ENCODE results near the gene PRKAR2A. TPM values are rescaled to one million over a fixed set of nuclear protein-coding genes. Genes with fewer than 3 reads are reported as not detected.
"Not testable (repeated sequence)": the region's sequence is repeated elsewhere in the genome, so short reads cannot be mapped to it uniquely, and the experiment has no call there.

Gene PRKAR2A
- total and polyA plus RNA-seq, 2 donors, result 7.5 to 8.0 TPM

- Histone ChIP-seq H3K36me3 (ENCODE audit: control insufficient read depth in 2 of 2, insufficient read depth in 2 of 2, low read length in 1 of 2) (peaks cover 2 to 5% of the 10 kb centered on the region in 2 donors), H3K9me3 (ENCODE audit: control insufficient read depth in 2 of 2, insufficient read depth in 1 of 2, low read length in 1 of 2) (no peaks in the 10 kb centered on the region), H3K27me3 (ENCODE audit: control insufficient read depth in 2 of 2, insufficient read depth in 1 of 2, low read length in 1 of 2) (peaks cover 5 to 15% of the 10 kb centered on the region in 2 donors), H3K4me3 (ENCODE audit: low read length in 2 of 2) (no peak overlapping the region), H3K4me1 (ENCODE audit: control insufficient read depth in 2 of 2, insufficient read depth in 2 of 2, low read length in 2 of 2) (peaks cover 4 to 6% of the 10 kb centered on the region in 2 donors), H3K27ac (ENCODE audit: low read depth in 1 of 2, low read length in 1 of 2) (no peak overlapping the region)
- WGBS, result 86% methylated on average over 3 of the region's 3 CpGs
- DNase-seq (ENCODE audit: low read depth in 6 of 9, low spot score in 9 of 9), result peak in 1 of 9 donors; percentile 15
Observed at GRCh38 chr3:48851407-48851806, 3.7 kb upstream of the PRKAR2A start.

GRCh38 chr3:48848816-48849515 lies 1.3 kb upstream of the PRKAR2A start:
- no peak for DNase-seq (ENCODE audit: low read depth in 6 of 9, low spot score in 9 of 9)
- Histone ChIP-seq H3K4me1 (ENCODE audit: control insufficient read depth in 2 of 2, insufficient read depth in 2 of 2, low read length in 2 of 2) (peaks cover 5 to 6% of the 10 kb centered on the region in 2 donors), H3K27me3 (ENCODE audit: control insufficient read depth in 2 of 2, insufficient read depth in 1 of 2, low read length in 1 of 2) (peaks cover 5 to 16% of the 10 kb centered on the region in 2 donors), H3K9me3 (ENCODE audit: control insufficient read depth in 2 of 2, insufficient read depth in 1 of 2, low read length in 1 of 2) (no peaks in the 10 kb centered on the region), H3K36me3 (ENCODE audit: control insufficient read depth in 2 of 2, insufficient read depth in 2 of 2, low read length in 1 of 2) (no peaks in the 10 kb centered on the region), H3K4me3 (ENCODE audit: low read length in 2 of 2) (no peak overlapping the region), H3K27ac (ENCODE audit: low read depth in 1 of 2, low read length in 1 of 2) (no peak overlapping the region)
- WGBS, result 98% methylated on average over 8 of the region's 8 CpGs

GRCh38 chr3:48847053-48847503 lies 596 bp downstream of the PRKAR2A start:
- Histone ChIP-seq H3K4me3 (ENCODE audit: low read length in 2 of 2) (peak overlapping the region; percentile 55 to 71), H3K27ac (ENCODE audit: low read depth in 1 of 2, low read length in 1 of 2) (peak overlapping the region; percentile 43 to 81), H3K27me3 (ENCODE audit: control insufficient read depth in 2 of 2, insufficient read depth in 1 of 2, low read length in 1 of 2) (peaks cover 5 to 16% of the 10 kb centered on the region in 2 donors), H3K36me3 (ENCODE audit: control insufficient read depth in 2 of 2, insufficient read depth in 2 of 2, low read length in 1 of 2) (no peaks in the 10 kb centered on the region), H3K9me3 (ENCODE audit: control insufficient read depth in 2 of 2, insufficient read depth in 1 of 2, low read length in 1 of 2) (no peaks in the 10 kb centered on the region), H3K4me1 (ENCODE audit: control insufficient read depth in 2 of 2, insufficient read depth in 2 of 2, low read length in 2 of 2) (peaks cover 2 to 4% of the 10 kb centered on the region in 2 donors)
- under 1% methylated on average over 42 of the region's 42 CpGs for WGBS
- peak in 7 of 9 donors; percentile 8 to 57 (median 26) for DNase-seq (ENCODE audit: low read depth in 6 of 9, low spot score in 9 of 9)

GRCh38 chr3:48845170-48845569 lies 2.5 kb downstream of the PRKAR2A start:
- peaks cover 2 to 4% of the 10 kb centered on the region in 2 donors for H3K4me1 ChIP-seq (ENCODE audit: control insufficient read depth in 2 of 2, insufficient read depth in 2 of 2, low read length in 2 of 2)
- peaks cover 5 to 16% of the 10 kb centered on the region in 2 donors for H3K27me3 ChIP-seq (ENCODE audit: control insufficient read depth in 2 of 2, insufficient read depth in 1 of 2, low read length in 1 of 2)
- H3K27ac ChIP-seq (ENCODE audit: low read depth in 1 of 2, low read length in 1 of 2), result no peak overlapping the region
- no peak overlapping the region for H3K4me3 ChIP-seq (ENCODE audit: low read length in 2 of 2)
- no peak for DNase-seq (ENCODE audit: low read depth in 6 of 9, low spot score in 9 of 9)
- H3K36me3 ChIP-seq (ENCODE audit: control insufficient read depth in 2 of 2, insufficient read depth in 2 of 2, low read length in 1 of 2), result no peaks in the 10 kb centered on the region
- 93% methylated on average over 2 of the region's 2 CpGs for WGBS
- no peaks in the 10 kb centered on the region for H3K9me3 ChIP-seq (ENCODE audit: control insufficient read depth in 2 of 2, insufficient read depth in 1 of 2, low read length in 1 of 2)

- DNase-seq (ENCODE audit: low read depth in 6 of 9, low spot score in 9 of 9), result no peak
- Histone ChIP-seq H3K36me3 (ENCODE audit: control insufficient read depth in 2 of 2, insufficient read depth in 2 of 2, low read length in 1 of 2) (no peaks in the 10 kb centered on the region), H3K27ac (ENCODE audit: low read depth in 1 of 2, low read length in 1 of 2) (no peak overlapping the region), H3K4me3 (ENCODE audit: low read length in 2 of 2) (no peak overlapping the region), H3K4me1 (ENCODE audit: control insufficient read depth in 2 of 2, insufficient read depth in 2 of 2, low read length in 2 of 2) (no peaks in the 10 kb centered on the region), H3K9me3 (ENCODE audit: control insufficient read depth in 2 of 2, insufficient read depth in 1 of 2, low read length in 1 of 2) (no peaks in the 10 kb centered on the region), H3K27me3 (ENCODE audit: control insufficient read depth in 2 of 2, insufficient read depth in 1 of 2, low read length in 1 of 2) (no peaks in the 10 kb centered on the region)
- 98% methylated on average over 2 of the region's 2 CpGs for WGBS
Observed at GRCh38 chr3:48837163-48837562, 10.5 kb downstream of the PRKAR2A start.

GRCh38 chr3:48835650-48836366 lies 11.9 kb downstream of the PRKAR2A start:
- H3K4me1 ChIP-seq (ENCODE audit: control insufficient read depth in 2 of 2, insufficient read depth in 2 of 2, low read length in 2 of 2), result no peaks in the 10 kb centered on the region
- no peak overlapping the region for H3K27ac ChIP-seq (ENCODE audit: low read depth in 1 of 2, low read length in 1 of 2)

GRCh38 chr3:48832684-48833083 lies 15.0 kb downstream of the PRKAR2A start:
- H3K27ac ChIP-seq (ENCODE audit: low read depth in 1 of 2, low read length in 1 of 2), result no peak overlapping the region
- no peak for DNase-seq (ENCODE audit: low read depth in 6 of 9, low spot score in 9 of 9)
- no peaks in the 10 kb centered on the region for H3K4me1 ChIP-seq (ENCODE audit: control insufficient read depth in 2 of 2, insufficient read depth in 2 of 2, low read length in 2 of 2)
- H3K4me3 ChIP-seq (ENCODE audit: low read length in 2 of 2), result no peak overlapping the region
- no peaks in the 10 kb centered on the region for H3K36me3 ChIP-seq (ENCODE audit: control insufficient read depth in 2 of 2, insufficient read depth in 2 of 2, low read length in 1 of 2)
- H3K9me3 ChIP-seq (ENCODE audit: control insufficient read depth in 2 of 2, insufficient read depth in 1 of 2, low read length in 1 of 2), result no peaks in the 10 kb centered on the region
- H3K27me3 ChIP-seq (ENCODE audit: control insufficient read depth in 2 of 2, insufficient read depth in 1 of 2, low read length in 1 of 2), result no peaks in the 10 kb centered on the region

More at GRCh38 chr3:48835650-48836366, 11.9 kb downstream of the PRKAR2A start:
- no peaks in the 10 kb centered on the region for H3K9me3 ChIP-seq (ENCODE audit: control insufficient read depth in 2 of 2, insufficient read depth in 1 of 2, low read length in 1 of 2)
- H3K27me3 ChIP-seq (ENCODE audit: control insufficient read depth in 2 of 2, insufficient read depth in 1 of 2, low read length in 1 of 2), result no peaks in the 10 kb centered on the region
- 98% methylated on average over 11 of the region's 11 CpGs for WGBS
- DNase-seq (ENCODE audit: low read depth in 6 of 9, low spot score in 9 of 9), result no peak
- no peaks in the 10 kb centered on the region for H3K36me3 ChIP-seq (ENCODE audit: control insufficient read depth in 2 of 2, insufficient read depth in 2 of 2, low read length in 1 of 2)
- H3K4me3 ChIP-seq (ENCODE audit: low read length in 2 of 2), result no peak overlapping the region

GRCh38 chr3:48830715-48831114 lies 17.0 kb downstream of the PRKAR2A start:
- H3K27ac ChIP-seq (ENCODE audit: low read depth in 1 of 2, low read length in 1 of 2), result no peak overlapping the region
- no peak overlapping the region for H3K4me3 ChIP-seq (ENCODE audit: low read length in 2 of 2)
- H3K4me1 ChIP-seq (ENCODE audit: control insufficient read depth in 2 of 2, insufficient read depth in 2 of 2, low read length in 2 of 2), result no peaks in the 10 kb centered on the region
- no peaks in the 10 kb centered on the region for H3K36me3 ChIP-seq (ENCODE audit: control insufficient read depth in 2 of 2, insufficient read depth in 2 of 2, low read length in 1 of 2)
- 96% methylated on average over 6 of the region's 6 CpGs for WGBS
- no peaks in the 10 kb centered on the region for H3K9me3 ChIP-seq (ENCODE audit: control insufficient read depth in 2 of 2, insufficient read depth in 1 of 2, low read length in 1 of 2)
- no peaks in the 10 kb centered on the region for H3K27me3 ChIP-seq (ENCODE audit: control insufficient read depth in 2 of 2, insufficient read depth in 1 of 2, low read length in 1 of 2)
- DNase-seq (ENCODE audit: low read depth in 6 of 9, low spot score in 9 of 9), result no peak

- H3K9me3 ChIP-seq (ENCODE audit: control insufficient read depth in 2 of 2, insufficient read depth in 1 of 2, low read length in 1 of 2); H3K27ac ChIP-seq (ENCODE audit: low read depth in 1 of 2, low read length in 1 of 2); H3K36me3 ChIP-seq (ENCODE audit: control insufficient read depth in 2 of 2, insufficient read depth in 2 of 2, low read length in 1 of 2); H3K27me3 ChIP-seq (ENCODE audit: control insufficient read depth in 2 of 2, insufficient read depth in 1 of 2, low read length in 1 of 2); H3K4me1 ChIP-seq (ENCODE audit: control insufficient read depth in 2 of 2, insufficient read depth in 2 of 2, low read length in 2 of 2); H3K4me3 ChIP-seq (ENCODE audit: low read length in 2 of 2); DNase-seq (ENCODE audit: low read depth in 6 of 9, low spot score in 9 of 9): not testable (repeated sequence)
- 96% methylated on average over 11 of the region's 11 CpGs for WGBS
Observed at GRCh38 chr3:48829525-48829924, 18.1 kb downstream of the PRKAR2A start.
